ENCODE data around the gene ZGRF1.
"Not testable (repeated sequence)": the region's sequence is repeated elsewhere in the genome, so short reads cannot be mapped to it uniquely, and the experiment has no call there.

Gene ZGRF1

GRCh38 chr4:112557676-112558411, 78.9 kb downstream of the ZGRF1 start:
- DNase-seq (ENCODE audit: low spot score): no peak

GRCh38 chr4:112554271-112554670, 82.4 kb downstream of the ZGRF1 start:
- DNase-seq (ENCODE audit: low spot score): not testable (repeated sequence)

DNA sequence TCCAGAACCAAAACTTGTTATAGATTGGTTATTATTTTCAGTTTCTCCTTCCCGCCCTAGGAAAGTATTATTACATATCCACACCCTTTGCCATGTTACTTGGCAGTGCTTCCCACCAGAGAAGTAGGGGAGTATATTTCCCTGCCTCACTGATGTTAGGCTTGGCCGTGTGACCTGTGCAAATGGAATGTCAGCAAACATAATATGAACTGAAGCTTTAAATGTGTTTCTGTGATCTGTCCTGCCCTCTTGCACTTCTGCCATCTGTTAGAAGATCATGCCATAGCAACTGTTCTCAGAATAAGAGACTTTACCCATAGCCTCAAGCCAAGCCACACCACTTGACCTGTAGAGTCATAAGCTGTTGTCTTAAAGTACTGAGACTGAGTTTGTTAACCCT, 84.0 kb downstream of the ZGRF1 start:
- DNase-seq (ENCODE audit: low spot score): no peak

DNA sequence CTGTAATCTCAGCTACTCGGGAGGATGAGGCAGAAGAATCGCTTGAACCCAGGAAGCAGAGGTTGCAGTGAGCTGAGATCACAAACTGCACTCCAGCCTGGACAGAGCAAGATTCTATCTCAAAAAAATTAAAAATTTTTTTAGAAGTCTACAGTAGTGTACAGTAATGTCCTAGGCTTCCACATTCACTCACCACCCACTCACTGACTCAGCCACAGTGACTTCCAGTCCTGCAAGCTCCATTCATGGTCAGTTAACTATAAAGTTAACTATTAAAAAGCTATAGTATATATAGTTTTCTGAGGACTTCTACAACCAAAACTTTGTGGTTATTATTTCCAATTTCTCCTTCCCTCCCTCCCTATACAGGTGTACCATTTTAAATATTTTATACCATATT, 86.0 kb downstream of the ZGRF1 start:
- peak; percentile 72 for DNase-seq (ENCODE audit: low spot score)

DNA sequence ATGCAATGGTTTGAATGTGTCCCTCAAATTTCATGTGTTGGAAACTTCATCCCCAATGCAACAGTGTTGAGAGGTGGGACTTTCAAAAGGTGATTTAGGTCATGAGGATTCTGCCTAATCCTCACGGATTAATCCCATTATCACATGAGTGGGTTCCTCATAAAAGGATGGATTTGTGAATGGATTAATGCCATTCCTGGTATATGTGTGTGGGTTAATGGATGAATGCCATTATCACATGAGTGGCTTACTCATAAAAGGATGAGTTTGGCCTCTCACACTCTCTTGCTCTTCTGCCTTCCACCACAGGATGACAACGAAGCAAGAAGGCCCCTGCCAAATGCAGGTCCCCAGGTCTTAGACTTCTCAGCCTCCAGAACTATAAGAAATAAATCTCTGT, 90.2 kb downstream of the ZGRF1 start:
- no peak for DNase-seq (ENCODE audit: low spot score)

DNA sequence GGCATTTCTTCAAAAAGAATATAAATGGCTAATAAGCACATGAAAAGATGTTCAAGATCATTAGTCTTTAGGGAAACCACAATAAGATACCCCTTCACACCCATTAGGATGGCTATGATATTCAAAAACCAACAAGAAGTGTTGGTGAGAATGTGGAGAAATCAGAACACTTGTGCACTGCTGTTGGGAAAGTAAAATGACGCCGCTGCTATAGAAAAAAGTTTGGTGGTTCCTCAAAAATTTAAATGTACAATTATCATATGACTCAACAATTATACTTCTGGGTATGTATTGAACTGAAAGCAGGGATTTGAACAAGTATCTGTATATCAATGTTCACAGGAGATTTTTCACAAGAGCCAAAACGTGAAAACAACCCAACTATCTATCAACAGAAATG, 91.4 kb downstream of the ZGRF1 start:
- DNase-seq (ENCODE audit: low spot score): no peak

- DNase-seq (ENCODE audit: low spot score): no peak
These were observed 96.0 kb downstream of the ZGRF1 start for GRCh38 chr4:112540695-112541094.

- no peak for DNase-seq (ENCODE audit: low spot score)
These were observed 100.6 kb downstream of the ZGRF1 start for GRCh38 chr4:112536123-112536522.

- peak; percentile 66 for DNase-seq (ENCODE audit: low spot score)
These were observed 104.4 kb downstream of the ZGRF1 start for GRCh38 chr4:112532267-112532666.

DNA sequence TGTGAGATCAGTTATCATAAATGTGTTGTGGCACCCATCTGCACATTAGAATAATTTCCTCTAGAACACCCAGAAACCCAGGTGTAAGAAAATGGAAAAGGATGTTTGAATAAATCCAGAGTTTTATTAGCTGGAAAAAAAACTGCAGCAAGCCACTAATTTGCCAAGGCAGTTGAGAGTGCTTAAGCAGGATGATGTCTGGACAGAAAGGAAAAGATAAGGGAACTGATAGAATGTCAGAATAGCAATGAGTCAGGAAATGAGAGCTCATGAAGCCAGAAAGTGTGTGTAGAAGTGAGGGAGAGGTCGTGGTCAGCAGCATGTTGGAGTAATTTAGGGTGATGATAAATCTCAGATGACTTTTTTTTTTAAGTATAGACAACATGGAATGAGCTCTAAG, 105.6 kb downstream of the ZGRF1 start:
- no peak for DNase-seq (ENCODE audit: low spot score)

GRCh38 chr4:112526061-112526460, 110.6 kb downstream of the ZGRF1 start:
- no peak for DNase-seq (ENCODE audit: low spot score)

DNA sequence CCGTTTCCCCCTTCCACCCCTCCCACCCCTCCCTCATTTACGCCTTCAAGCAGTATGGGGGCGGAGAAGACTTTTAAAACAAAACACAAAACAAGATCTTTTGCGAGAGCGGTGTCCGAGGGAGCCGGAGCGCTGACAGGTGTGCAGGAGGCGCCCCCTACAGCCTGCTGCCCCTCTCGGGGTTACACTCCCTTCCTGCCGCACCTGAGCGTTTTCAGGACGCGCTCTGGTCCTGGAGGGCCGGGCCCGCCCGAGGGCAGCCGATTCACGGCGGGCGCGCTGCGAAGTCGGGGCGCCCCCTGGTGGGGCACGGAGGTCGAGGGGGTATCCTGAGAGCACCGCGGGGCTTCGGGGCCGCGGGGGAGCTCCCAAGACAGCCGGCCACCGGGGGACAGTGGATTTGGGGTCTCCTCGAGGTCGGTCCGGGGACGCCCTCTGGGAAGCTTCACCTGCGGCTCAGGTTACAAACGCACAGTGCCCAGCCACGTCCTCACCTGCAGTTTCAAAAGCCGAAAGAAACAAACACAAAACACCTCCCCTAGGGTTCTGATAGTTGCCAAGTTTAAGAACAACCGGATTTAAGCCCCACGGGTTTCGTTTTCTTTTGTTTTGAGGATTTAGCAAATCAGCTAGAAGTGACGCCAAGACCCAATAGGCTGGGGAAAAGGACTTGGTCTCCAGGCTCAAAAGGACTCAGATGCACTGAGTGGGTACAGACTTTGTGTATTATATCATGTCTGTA, 112.8 kb downstream of the ZGRF1 start:
- no peak for DNase-seq (ENCODE audit: low spot score)

DNA sequence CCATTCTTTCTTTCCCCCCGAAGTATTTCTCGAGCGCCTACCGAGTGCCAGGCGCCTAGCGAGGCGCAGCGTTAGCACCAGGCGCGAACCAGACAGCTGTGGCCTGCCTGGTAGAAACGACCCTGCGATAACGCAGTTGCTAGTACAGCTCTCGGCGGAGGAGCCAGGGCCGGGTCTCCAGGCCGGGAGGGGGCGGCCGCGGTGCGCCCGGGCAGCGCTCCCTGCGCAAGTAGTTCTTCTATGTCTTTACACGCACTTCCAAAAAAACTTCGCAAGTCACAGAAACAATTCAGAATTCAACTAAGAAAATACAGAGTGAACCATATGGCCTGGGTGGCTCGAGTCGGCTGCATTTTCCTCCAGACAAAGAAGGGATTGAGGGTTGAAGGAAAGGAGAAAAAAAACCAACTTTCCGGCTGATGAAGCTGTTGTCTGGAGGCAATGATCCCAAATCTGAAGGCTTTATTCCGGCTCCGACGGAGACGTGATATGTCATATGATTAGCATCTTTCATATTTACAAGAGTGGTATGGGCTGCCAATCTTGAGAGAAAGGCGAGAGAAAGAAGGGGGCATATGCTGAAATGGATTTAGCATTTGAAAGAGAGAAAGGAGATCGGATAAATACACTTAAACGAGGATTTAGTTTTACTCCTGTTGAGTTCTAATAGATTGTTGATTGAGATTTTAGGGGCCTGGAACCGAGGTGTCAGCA, 113.5 kb downstream of the ZGRF1 start:
- DNase-seq (ENCODE audit: low spot score): no peak

GRCh38 chr4:112522431-112522830, 114.3 kb downstream of the ZGRF1 start:
- not testable (repeated sequence) for DNase-seq (ENCODE audit: low spot score)

DNA sequence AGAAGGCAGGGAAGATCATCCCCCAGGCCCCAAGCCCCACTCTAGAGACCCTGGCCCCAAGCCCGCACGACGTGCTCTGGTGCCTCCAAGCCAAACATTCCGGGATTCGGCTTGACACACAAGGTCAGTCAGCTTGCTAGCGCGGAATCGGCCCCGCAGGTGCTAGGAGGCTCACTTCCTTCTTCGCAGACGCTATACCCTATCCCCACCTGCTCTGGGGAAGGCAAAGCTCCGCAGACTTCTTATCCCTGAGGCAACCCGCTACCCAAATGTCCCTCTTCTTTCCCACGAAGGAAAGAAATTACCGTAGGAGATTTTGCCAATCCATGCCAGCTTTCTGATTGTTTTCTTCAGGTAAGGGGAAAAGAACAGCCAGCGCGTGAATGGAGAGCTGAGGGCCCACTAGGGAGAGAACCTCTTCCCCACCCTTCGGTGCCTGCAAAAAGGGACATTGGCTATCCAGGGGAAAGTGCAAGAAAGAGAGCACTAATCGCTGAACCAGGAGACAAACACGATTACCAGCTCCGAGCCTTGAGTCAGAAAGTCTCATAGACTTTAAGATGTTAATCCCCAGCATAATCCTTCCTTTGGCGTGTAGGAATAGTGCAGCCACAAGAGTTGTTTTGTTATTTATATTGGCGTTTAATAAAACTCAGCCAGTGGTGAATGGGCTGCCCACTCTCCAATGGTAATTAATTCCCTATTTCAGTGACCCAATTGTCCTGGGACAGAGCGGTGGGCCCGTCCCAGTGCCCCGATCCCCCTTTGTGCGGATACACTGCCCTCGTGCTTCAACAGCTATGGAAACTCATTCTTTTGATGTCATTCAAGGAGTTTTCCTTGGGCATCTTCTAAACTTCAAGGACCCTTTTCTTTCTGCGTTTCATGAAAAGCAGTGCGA, 115.3 kb downstream of the ZGRF1 start:
- no peak for DNase-seq (ENCODE audit: low spot score)

- DNase-seq (ENCODE audit: low spot score): no peak
These were observed 116.0 kb downstream of the ZGRF1 start for GRCh38 chr4:112520598-112521122.

DNA sequence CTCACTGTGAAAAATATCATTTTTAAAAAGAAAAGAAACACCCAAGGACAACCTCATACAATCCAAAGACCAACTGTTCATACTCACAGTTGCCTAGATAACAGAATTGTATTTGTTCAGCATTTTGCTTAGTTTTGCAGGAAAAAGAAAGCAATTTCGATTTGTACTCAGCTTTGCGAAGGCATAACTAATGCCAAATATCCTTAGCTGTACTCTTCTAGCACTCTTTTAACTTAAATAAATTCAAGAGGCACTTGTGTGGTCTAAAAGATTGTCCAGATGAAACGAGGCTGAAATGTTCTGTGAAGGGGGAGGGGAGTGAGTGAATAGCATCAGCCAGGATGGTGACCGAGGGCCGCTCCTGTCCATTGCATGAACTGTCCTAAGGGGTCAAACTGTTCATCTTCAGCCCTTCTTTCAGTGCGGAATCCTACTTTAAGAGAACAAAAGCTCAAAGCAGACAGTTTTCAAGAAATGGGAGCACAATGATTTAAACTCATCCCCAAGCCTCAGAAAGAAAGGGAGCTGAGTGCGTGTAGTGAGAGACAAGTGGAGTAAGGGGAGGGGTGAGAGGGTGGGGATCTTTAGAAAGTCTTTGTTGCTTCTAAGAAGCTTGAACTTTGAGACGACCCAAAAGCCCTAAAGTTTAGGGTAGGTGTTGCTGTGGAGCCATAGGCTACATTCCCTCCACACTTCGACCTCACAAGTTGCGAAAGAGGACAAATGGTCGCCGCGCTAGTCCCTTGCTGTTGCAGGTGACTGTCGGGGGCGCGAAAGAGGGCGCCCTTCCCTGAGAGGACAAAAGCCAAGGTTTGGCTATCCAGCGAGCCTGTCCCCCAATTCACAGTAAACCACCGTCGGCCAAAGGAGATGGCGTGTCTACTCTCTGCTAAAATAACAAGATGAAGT, 116.8 kb downstream of the ZGRF1 start:
- no peak for DNase-seq (ENCODE audit: low spot score)

GRCh38 chr4:112518675-112519074, 118.0 kb downstream of the ZGRF1 start:
- DNase-seq (ENCODE audit: low spot score): peak; percentile 8

DNA sequence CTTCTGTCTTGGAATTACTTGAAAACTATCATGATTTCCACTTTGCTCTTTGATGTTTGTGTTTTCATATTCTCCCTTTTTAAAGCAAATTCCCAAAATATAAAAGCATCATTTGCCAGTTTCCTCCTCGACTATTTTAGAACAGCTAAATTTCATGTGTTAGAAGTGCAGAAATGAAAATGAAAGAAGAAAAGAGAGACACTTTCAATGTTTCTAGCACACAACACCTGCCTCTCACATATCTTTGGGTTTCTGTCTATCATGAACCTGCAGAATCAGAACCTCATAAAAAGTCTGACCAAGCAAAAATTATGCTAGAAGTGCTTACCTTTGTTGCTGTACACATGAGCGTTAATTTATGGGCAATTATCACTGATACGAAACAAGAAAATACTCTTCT, 118.8 kb downstream of the ZGRF1 start:
- no peak for DNase-seq (ENCODE audit: low spot score)

DNA sequence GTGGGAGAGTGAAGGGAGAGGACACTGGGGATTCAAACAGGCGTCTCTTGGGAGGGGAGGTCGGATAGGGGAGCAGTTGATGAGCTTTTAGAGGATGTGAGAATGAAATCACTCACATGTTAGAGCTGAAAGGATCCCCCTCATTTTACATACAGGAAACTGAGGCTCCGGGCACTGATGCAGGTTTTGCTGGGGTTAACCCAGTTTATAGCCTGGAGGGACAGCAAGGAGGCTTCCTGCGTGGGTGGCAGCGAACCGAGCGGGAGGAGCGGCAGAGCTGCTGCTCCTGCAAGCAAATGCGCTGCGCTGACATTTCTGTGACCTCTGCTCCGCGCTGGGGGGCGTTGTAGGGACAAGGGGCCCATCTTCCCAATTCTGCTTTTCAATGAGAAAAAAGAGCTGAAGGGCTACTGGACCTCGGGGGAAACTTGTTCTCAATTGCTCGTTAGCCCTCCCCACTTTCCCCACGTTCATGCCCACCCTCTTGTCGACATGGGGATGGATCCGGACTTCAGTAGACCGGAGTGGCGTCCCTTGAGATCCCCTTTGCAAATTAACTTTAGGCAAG, 119.6 kb downstream of the ZGRF1 start:
- DNase-seq (ENCODE audit: low spot score): no peak
